HEK293T (cell line): Measurements from ENCODE around the gene DRD2.

Experiments
- CTCF ChIA-PET: fragments of 350-600 bp; formaldehyde crosslinking; extraction: SDS; loops from one replicate; lab custom pipeline; 2021; ENCODE audit warnings: antibody characterized with exemption, inconsistent platforms; lab: Yijun Ruan, JAX
- POLR2A ChIA-PET: fragments of 350-600 bp; formaldehyde crosslinking; extraction: SDS; loops from one replicate; lab custom pipeline; 2020; ENCODE audit warnings: antibody characterized with exemption, inconsistent platforms; lab: Yijun Ruan, JAX
- DNase-seq: peaks from one replicate; pipeline ENCODE4 v3.0.0; 2012; ENCODE audit warnings: mixed read lengths; ENCODE audit errors: extremely low spot score
- ARNT ChIP-seq: fragments of 450-650 bp; IDR thresholded peaks from 2 replicates; pipeline ENCODE4 v1.6.1; 2017; ENCODE audit warnings: mild to moderate bottlenecking
- BHLHE40 ChIP-seq: fragments of 450-650 bp; IDR thresholded peaks from 2 replicates; pipeline ENCODE4 v1.6.1; 2016; ENCODE audit warnings: mild to moderate bottlenecking, moderate library complexity, borderline replicate concordance
- CTBP1 ChIP-seq: fragments of 450-650 bp; IDR thresholded peaks from 2 replicates; pipeline ENCODE4 v1.6.1; 2016; ENCODE audit warnings: borderline replicate concordance
- ELF4 ChIP-seq: fragments of 450-650 bp; IDR thresholded peaks from 2 replicates; pipeline ENCODE4 v1.6.1; 2017; ENCODE audit warnings: antibody characterized with exemption
- FOXA1 ChIP-seq: fragments of 450-650 bp; IDR thresholded peaks from 2 replicates; pipeline ENCODE4 v1.6.1; 2016; ENCODE audit warnings: mild to moderate bottlenecking
- FOXK2 ChIP-seq: fragments of 450-650 bp; IDR thresholded peaks from 2 replicates; pipeline ENCODE4 v1.6.1; 2016; ENCODE audit warnings: mild to moderate bottlenecking
- FOXM1 ChIP-seq: fragments of 450-650 bp; IDR thresholded peaks from 2 replicates; pipeline ENCODE4 v1.6.1; 2017; ENCODE audit warnings: mild to moderate bottlenecking, borderline replicate concordance
- HDGF ChIP-seq: fragments of 450-650 bp; IDR thresholded peaks from 2 replicates; pipeline ENCODE4 v1.6.1; 2017; ENCODE audit warnings: antibody characterized with exemption, borderline replicate concordance
- L3MBTL2 ChIP-seq: fragments of 450-650 bp; conservative IDR thresholded peaks from 2 replicates; pipeline ENCODE4 v1.6.1; 2016; ENCODE audit warnings: mild to moderate bottlenecking
- LEF1 ChIP-seq: fragments of 450-650 bp; IDR thresholded peaks from 2 replicates; pipeline ENCODE4 v1.6.1; 2017; ENCODE audit warnings: mild to moderate bottlenecking, borderline replicate concordance
- NFRKB ChIP-seq: fragments of 450-650 bp; IDR thresholded peaks from 2 replicates; pipeline ENCODE4 v1.6.1; 2016; ENCODE audit warnings: mild to moderate bottlenecking, moderate library complexity
- PKNOX1 ChIP-seq: fragments of 450-650 bp; IDR thresholded peaks from 2 replicates; pipeline ENCODE4 v1.6.1; 2016
- SP1 ChIP-seq: fragments of 450-650 bp; IDR thresholded peaks from 2 replicates; pipeline ENCODE4 v1.6.1; 2017
- SUZ12 ChIP-seq: fragments of 450-650 bp; IDR thresholded peaks from 2 replicates; pipeline ENCODE4 v1.6.1; 2016; ENCODE audit warnings: mild to moderate bottlenecking
- TARDBP ChIP-seq: fragments of 450-650 bp; IDR thresholded peaks from 2 replicates; pipeline ENCODE4 v1.6.1; 2016
- ZNF384 ChIP-seq: fragments of 450-650 bp; IDR thresholded peaks from 2 replicates; pipeline ENCODE4 v1.6.1; 2016

Gene DRD2

GRCh38 chr11:113444502-113445123, 30.6 kb downstream of the DRD2 start:
- TF ChIP-seq ELF4 (no peak), SP1 (no peak), L3MBTL2 (no peak), CTBP1 (no peak), FOXA1 (no peak), FOXK2 (no peak)
- ChIA-PET CTCF (no interaction called here), POLR2A (interaction anchor here (1.2 kb wide), 1 partner anchor 13 kb away, joined by 3 read pairs; no protein-coding TSS in a partner anchor)
- DNase-seq, result no peak

- TF ChIP-seq ARNT, result no peak
- no peak for TF ChIP-seq FOXK2
- no peak for TF ChIP-seq NFRKB
- TF ChIP-seq FOXM1, result no peak
- TF ChIP-seq TARDBP, result no peak
- TF ChIP-seq LEF1, result no peak
- TF ChIP-seq L3MBTL2, result no peak
- TF ChIP-seq HDGF, result no peak
- no peak for TF ChIP-seq SP1
- TF ChIP-seq CTBP1, result no peak
- TF ChIP-seq ZNF384, result no peak
- TF ChIP-seq PKNOX1, result no peak
- TF ChIP-seq SUZ12, result no peak
- no peak for TF ChIP-seq ELF4
- no peak for TF ChIP-seq FOXA1
- no peak for TF ChIP-seq BHLHE40
- DNase-seq, result no peak
- ChIA-PET CTCF (no interaction called here), POLR2A (no interaction called here)
Observed at GRCh38 chr11:113440816-113441215, 34.4 kb downstream of the DRD2 start.

GRCh38 chr11:113436672-113437252, 38.4 kb downstream of the DRD2 start:
- ChIA-PET POLR2A (no interaction called here), CTCF (no interaction called here)
- DNase-seq, result no peak
- TF ChIP-seq FOXK2, result no peak
- TF ChIP-seq ELF4, result no peak
- no peak for TF ChIP-seq CTBP1
- no peak for TF ChIP-seq ARNT
- TF ChIP-seq NFRKB, result no peak
- no peak for TF ChIP-seq PKNOX1
- no peak for TF ChIP-seq BHLHE40

- POLR2A ChIA-PET, result no interaction called here
- CTCF ChIA-PET, result no interaction called here
- TF ChIP-seq NFRKB (no peak), FOXA1 (no peak), SUZ12 (no peak), PKNOX1 (no peak), L3MBTL2 (no peak)
- DNase-seq, result no peak
Observed at GRCh38 chr11:113435190-113435968, 39.8 kb downstream of the DRD2 start.

GRCh38 chr11:113431746-113432145, 43.5 kb downstream of the DRD2 start:
- TF ChIP-seq TARDBP, result no peak
- no peak for TF ChIP-seq ZNF384
- no peak for TF ChIP-seq FOXM1
- TF ChIP-seq ELF4, result no peak
- TF ChIP-seq FOXK2, result no peak
- no peak for TF ChIP-seq L3MBTL2
- no peak for TF ChIP-seq NFRKB
- TF ChIP-seq BHLHE40, result no peak
- no peak for TF ChIP-seq CTBP1
- TF ChIP-seq PKNOX1, result no peak
- no peak for TF ChIP-seq HDGF
- no peak for TF ChIP-seq SUZ12
- no peak for TF ChIP-seq ARNT
- no peak for TF ChIP-seq SP1
- TF ChIP-seq FOXA1, result no peak
- no peak for TF ChIP-seq LEF1
- no peak for DNase-seq
- POLR2A ChIA-PET, result interaction anchor here (0.6 kb wide), 1 partner anchor 12 kb away, joined by 3 read pairs; no protein-coding TSS in a partner anchor
- CTCF ChIA-PET, result no interaction called here
